Measurements from ENCODE around the gene PHOSPHO1.

Gene PHOSPHO1

GRCh38 chr17:49217651-49218413, 12.8 kb downstream of the PHOSPHO1 start:
- no peak for DNase-seq

GRCh38 chr17:49216953-49217650, 13.5 kb downstream of the PHOSPHO1 start:
- no peak for DNase-seq

- no peak for DNase-seq
Observed at GRCh38 chr17:49216482-49216881, 14.1 kb downstream of the PHOSPHO1 start.

GRCh38 chr17:49214676-49215360, 15.8 kb downstream of the PHOSPHO1 start:
- DNase-seq, result no peak

GRCh38 chr17:49213847-49214246, 16.7 kb downstream of the PHOSPHO1 start:
- no peak for DNase-seq

GRCh38 chr17:49213399-49213798, 17.2 kb downstream of the PHOSPHO1 start:
- no peak for DNase-seq

GRCh38 chr17:49210158-49211029, 20.2 kb downstream of the PHOSPHO1 start, which contains the start of the genes ABI3 and GNGT2:
Gene ABI3 (plus strand): TSS chr17:49210707. CDS start chr17:49210725, 18 bp downstream.
Gene GNGT2 (minus strand): TSS chr17:49210574. CDS start chr17:49207422, 3,152 bp downstream.
- no peak for DNase-seq

GRCh38 chr17:49209061-49209571, 21.5 kb downstream of the PHOSPHO1 start:
- DNase-seq, result no peak

- no peak for DNase-seq
Observed at GRCh38 chr17:49204516-49204915, 26.1 kb downstream of the PHOSPHO1 start.

- DNase-seq, result no peak
Observed at GRCh38 chr17:49203796-49204195, 26.8 kb downstream of the PHOSPHO1 start.

- DNase-seq, result no peak
Observed at GRCh38 chr17:49201481-49201927, 29.1 kb downstream of the PHOSPHO1 start.

- DNase-seq, result no peak
Observed at GRCh38 chr17:49200423-49201083, 30.0 kb downstream of the PHOSPHO1 start.

- DNase-seq, result no peak
Observed at GRCh38 chr17:49198211-49198610, 32.4 kb downstream of the PHOSPHO1 start.

GRCh38 chr17:49197346-49197998, 33.1 kb downstream of the PHOSPHO1 start:
- no peak for DNase-seq

- no peak for DNase-seq
Observed at GRCh38 chr17:49196520-49196919, 34.1 kb downstream of the PHOSPHO1 start.

GRCh38 chr17:49195751-49196150, 34.8 kb downstream of the PHOSPHO1 start:
- no peak for DNase-seq

- no peak for DNase-seq
Observed at GRCh38 chr17:49194297-49194607, 36.3 kb downstream of the PHOSPHO1 start.

- DNase-seq, result peak; percentile 19
Observed at GRCh38 chr17:49193513-49194296, 36.9 kb downstream of the PHOSPHO1 start.

- peak; percentile 99 for DNase-seq
Observed at GRCh38 chr17:49191917-49192741, 38.5 kb downstream of the PHOSPHO1 start.
